Gastrocnemius medialis (tissue), 4 donors: Measurements from ENCODE around the gene CCL8.

Source experiments
- CTCF ChIP-seq, 5 experiments: fragments of 450-650 bp in 3 of 5; fragments of 200-600 bp in 2 of 5; sonication (generic) in 2 of 5; IDR thresholded peaks in 4 of 5; conservative IDR thresholded peaks in 1 of 5; 1 replicate in 4 of 5; 2 replicates in 1 of 5; pipeline ENCODE4 v1.5.1; 2016 to 2019; ENCODE audit warnings: antibody characterized with exemption in 5 of 5, mild to moderate bottlenecking in 3 of 5, moderate library complexity in 3 of 5
- POLR2A ChIP-seq, 2 donors: fragments of 450-650 bp; IDR thresholded peaks; one replicate each; pipeline ENCODE4 v1.6.1; 2017; ENCODE audit warnings: antibody characterized with exemption in 2 of 2, mild to moderate bottlenecking in 2 of 2, moderate library complexity in 2 of 2

- TF ChIP-seq CTCF (IDR thresholded peaks at IDR 0.05 in 4 of 5, conservative IDR thresholded peaks at IDR 0.05 in 1 of 5) (no peak), POLR2A (IDR thresholded peaks at IDR 0.05) (no peak)
These were observed 18.5 kb downstream of the CCL8 start for GRCh38 chr17:34337701-34338100.
